Activated naive CD8-positive, alpha-beta T cell (primary cell): ENCODE measurements around the gene NEMP2.

Experiments used
- H3K27ac Mint-ChIP-seq: one replicate; pipeline ENCODE4 v1.8.0; 2021; ENCODE audit warnings: mixed read lengths
- H3K27me3 Mint-ChIP-seq: one replicate; pipeline ENCODE4 v1.8.0; 2021; ENCODE audit warnings: mixed read lengths
- H3K36me3 Mint-ChIP-seq: one replicate; pipeline ENCODE4 v1.8.0; 2021; ENCODE audit warnings: mixed read lengths
- H3K4me1 Mint-ChIP-seq: one replicate; pipeline ENCODE4 v1.8.0; 2021; ENCODE audit warnings: low read depth, mixed read lengths
- H3K4me3 Mint-ChIP-seq: one replicate; pipeline ENCODE4 v1.8.0; 2021; ENCODE audit warnings: mild to moderate bottlenecking, mixed read lengths
- H3K9me3 Mint-ChIP-seq: one replicate; pipeline ENCODE4 v1.8.0; 2021; ENCODE audit warnings: low read depth, mixed read lengths

The NEMP2 gene

GRCh38 chr2:190569994-190570755, 35.7 kb upstream of the NEMP2 start:
- H3K4me1 Mint-ChIP-seq = peaks cover 13% of the 10 kb centered on the region
- peaks cover 11% of the 10 kb centered on the region for H3K9me3 Mint-ChIP-seq
- peaks cover 7% of the 10 kb centered on the region for H3K36me3 Mint-ChIP-seq
- H3K4me3 Mint-ChIP-seq = no peak overlapping the region
- no peak overlapping the region for H3K27ac Mint-ChIP-seq
- H3K27me3 Mint-ChIP-seq = no peaks in the 10 kb centered on the region

- peaks cover 11% of the 10 kb centered on the region for H3K36me3 Mint-ChIP-seq
- H3K9me3 Mint-ChIP-seq = peaks cover 15% of the 10 kb centered on the region
- H3K4me1 Mint-ChIP-seq = peaks cover 31% of the 10 kb centered on the region
- no peak overlapping the region for H3K4me3 Mint-ChIP-seq
- peak overlapping the region; percentile 10 for H3K27ac Mint-ChIP-seq
- no peaks in the 10 kb centered on the region for H3K27me3 Mint-ChIP-seq
These were observed 30.3 kb upstream of the NEMP2 start for GRCh38 chr2:190564838-190565237.

GRCh38 chr2:190563646-190564045, 29.1 kb upstream of the NEMP2 start:
- Mint-ChIP-seq H3K4me1 (peaks cover 31% of the 10 kb centered on the region), H3K36me3 (peaks cover 11% of the 10 kb centered on the region), H3K27me3 (no peaks in the 10 kb centered on the region), H3K27ac (no peak overlapping the region), H3K9me3 (peaks cover 15% of the 10 kb centered on the region), H3K4me3 (no peak overlapping the region)

- Mint-ChIP-seq H3K27me3 (no peaks in the 10 kb centered on the region), H3K27ac (peak overlapping the region; percentile 90), H3K36me3 (peaks cover 11% of the 10 kb centered on the region), H3K9me3 (peaks cover 15% of the 10 kb centered on the region), H3K4me1 (peaks cover 31% of the 10 kb centered on the region), H3K4me3 (peak overlapping the region; percentile 71)
These were observed 28.6 kb upstream of the NEMP2 start for GRCh38 chr2:190563109-190563508.

GRCh38 chr2:190562121-190562520, 27.6 kb upstream of the NEMP2 start:
- H3K27ac Mint-ChIP-seq = no peak overlapping the region
- peaks cover 6% of the 10 kb centered on the region for H3K36me3 Mint-ChIP-seq
- H3K4me1 Mint-ChIP-seq = peaks cover 31% of the 10 kb centered on the region
- no peak overlapping the region for H3K4me3 Mint-ChIP-seq
- peaks cover 9% of the 10 kb centered on the region for H3K9me3 Mint-ChIP-seq
- H3K27me3 Mint-ChIP-seq = no peaks in the 10 kb centered on the region

GRCh38 chr2:190561094-190561493, 26.6 kb upstream of the NEMP2 start:
- Mint-ChIP-seq H3K27me3 (no peaks in the 10 kb centered on the region), H3K4me1 (peaks cover 30% of the 10 kb centered on the region), H3K9me3 (peaks cover 4% of the 10 kb centered on the region), H3K4me3 (no peak overlapping the region), H3K36me3 (peaks cover 5% of the 10 kb centered on the region), H3K27ac (no peak overlapping the region)

GRCh38 chr2:190554357-190555006, 20.0 kb upstream of the NEMP2 start:
- Mint-ChIP-seq H3K4me1 (peaks cover 14% of the 10 kb centered on the region), H3K4me3 (no peak overlapping the region), H3K27me3 (no peaks in the 10 kb centered on the region), H3K27ac (no peak overlapping the region), H3K9me3 (no peaks in the 10 kb centered on the region), H3K36me3 (peaks cover 4% of the 10 kb centered on the region)

GRCh38 chr2:190553254-190553653, 18.7 kb upstream of the NEMP2 start:
- Mint-ChIP-seq H3K36me3 (peaks cover 4% of the 10 kb centered on the region), H3K27me3 (no peaks in the 10 kb centered on the region), H3K4me3 (no peak overlapping the region), H3K4me1 (peaks cover 14% of the 10 kb centered on the region), H3K27ac (no peak overlapping the region), H3K9me3 (no peaks in the 10 kb centered on the region)

- H3K4me3 Mint-ChIP-seq = no peak overlapping the region
- H3K9me3 Mint-ChIP-seq = no peaks in the 10 kb centered on the region
- no peak overlapping the region for H3K27ac Mint-ChIP-seq
- no peaks in the 10 kb centered on the region for H3K27me3 Mint-ChIP-seq
- H3K36me3 Mint-ChIP-seq = peaks cover 4% of the 10 kb centered on the region
- H3K4me1 Mint-ChIP-seq = peaks cover 14% of the 10 kb centered on the region
These were observed 17.4 kb upstream of the NEMP2 start for GRCh38 chr2:190551928-190552327.

- Mint-ChIP-seq H3K27me3 (no peaks in the 10 kb centered on the region), H3K36me3 (no peaks in the 10 kb centered on the region), H3K9me3 (no peaks in the 10 kb centered on the region), H3K4me3 (no peak overlapping the region), H3K4me1 (peaks cover 16% of the 10 kb centered on the region), H3K27ac (no peak overlapping the region)
These were observed 15.6 kb upstream of the NEMP2 start for GRCh38 chr2:190550137-190550536.

GRCh38 chr2:190547886-190548285, 13.4 kb upstream of the NEMP2 start:
- H3K9me3 Mint-ChIP-seq = no peaks in the 10 kb centered on the region
- H3K36me3 Mint-ChIP-seq = no peaks in the 10 kb centered on the region
- no peak overlapping the region for H3K27ac Mint-ChIP-seq
- H3K4me3 Mint-ChIP-seq = no peak overlapping the region
- peaks cover 17% of the 10 kb centered on the region for H3K4me1 Mint-ChIP-seq
- no peaks in the 10 kb centered on the region for H3K27me3 Mint-ChIP-seq

- Mint-ChIP-seq H3K4me1 (peaks cover 10% of the 10 kb centered on the region), H3K27ac (no peak overlapping the region), H3K36me3 (peaks cover 8% of the 10 kb centered on the region), H3K9me3 (peaks cover 4% of the 10 kb centered on the region), H3K27me3 (no peaks in the 10 kb centered on the region), H3K4me3 (no peak overlapping the region)
These were observed 12.2 kb upstream of the NEMP2 start for GRCh38 chr2:190546734-190547133.

- Mint-ChIP-seq H3K27ac (no peak overlapping the region), H3K9me3 (peaks cover 10% of the 10 kb centered on the region), H3K36me3 (peaks cover 10% of the 10 kb centered on the region), H3K4me3 (no peak overlapping the region), H3K4me1 (peaks cover 2% of the 10 kb centered on the region), H3K27me3 (no peaks in the 10 kb centered on the region)
These were observed 11.2 kb upstream of the NEMP2 start for GRCh38 chr2:190545555-190546385.

- peaks cover 14% of the 10 kb centered on the region for H3K36me3 Mint-ChIP-seq
- H3K27me3 Mint-ChIP-seq = no peaks in the 10 kb centered on the region
- peaks cover 2% of the 10 kb centered on the region for H3K4me1 Mint-ChIP-seq
- H3K4me3 Mint-ChIP-seq = no peak overlapping the region
- H3K27ac Mint-ChIP-seq = no peak overlapping the region
- H3K9me3 Mint-ChIP-seq = peaks cover 14% of the 10 kb centered on the region
These were observed 10.6 kb upstream of the NEMP2 start for GRCh38 chr2:190545093-190545492.

- no peak overlapping the region for H3K4me3 Mint-ChIP-seq
- peaks cover 25% of the 10 kb centered on the region for H3K9me3 Mint-ChIP-seq
- H3K36me3 Mint-ChIP-seq = peaks cover 38% of the 10 kb centered on the region
- H3K4me1 Mint-ChIP-seq = peaks cover 14% of the 10 kb centered on the region
- no peaks in the 10 kb centered on the region for H3K27me3 Mint-ChIP-seq
- H3K27ac Mint-ChIP-seq = no peak overlapping the region
These were observed 5.5 kb upstream of the NEMP2 start for GRCh38 chr2:190540048-190540447.
